GM11168 (cell line): ENCODE measurements around the gene SCO1.
"Not testable (repeated sequence)": the region's sequence is repeated elsewhere in the genome, so short reads cannot be mapped to it uniquely, and the experiment has no call there.

Experiments used
- in situ Hi-C: fragments of 300-500 bp; cut with MboI; formaldehyde crosslinking; loops from one replicate; pipeline ENCODE4 v1.12.0; 2022; ENCODE audit warnings: low sequenced_read_pairs; ENCODE audit not compliant: unreplicated experiment

SCO1 gene

GRCh38 chr17:10697092-10698081 is at the start of gene SCO1, which contains the start of gene ADPRM:
TSS of gene SCO1 (minus strand) at chr17:10697533. CDS start at chr17:10697507, 26 bp downstream.
TSS of gene ADPRM (plus strand) at chr17:10697594. CDS start at chr17:10704927, 7,333 bp downstream.
- in situ Hi-C loops: no loop called here

- in situ Hi-C loops: no loop called here
Measured at GRCh38 chr17:10745231-10745630, 47.9 kb upstream of the SCO1 start.

GRCh38 chr17:10744501-10745000 is 47.2 kb upstream of the SCO1 start:
- in situ Hi-C loops: no loop called here

- in situ Hi-C loops: no loop called here
Measured at GRCh38 chr17:10743316-10744009, 46.1 kb upstream of the SCO1 start.

- in situ Hi-C loops: no loop called here
Measured at GRCh38 chr17:10742431-10742830, 45.1 kb upstream of the SCO1 start.

GRCh38 chr17:10741416-10742135 is 44.2 kb upstream of the SCO1 start:
- in situ Hi-C loops: no loop called here

- in situ Hi-C loops: no loop called here
Measured at GRCh38 chr17:10739386-10739785, 42.1 kb upstream of the SCO1 start.

GRCh38 chr17:10738521-10739258 is 41.4 kb upstream of the SCO1 start:
- in situ Hi-C loops: no loop called here

GRCh38 chr17:10737736-10738135 is 40.4 kb upstream of the SCO1 start:
- in situ Hi-C loops: no loop called here

GRCh38 chr17:10737168-10737622 is 39.9 kb upstream of the SCO1 start:
- in situ Hi-C loops: no loop called here

GRCh38 chr17:10735821-10736220 is 38.5 kb upstream of the SCO1 start:
- in situ Hi-C loops: no loop called here

- in situ Hi-C loops: no loop called here
Measured at GRCh38 chr17:10735251-10735650, 37.9 kb upstream of the SCO1 start.

- in situ Hi-C loops: no loop called here
Measured at GRCh38 chr17:10733666-10734065, 36.3 kb upstream of the SCO1 start.

GRCh38 chr17:10732121-10732520 is 34.8 kb upstream of the SCO1 start:
- in situ Hi-C loops: not testable (repeated sequence)

- in situ Hi-C loops: no loop called here
Measured at GRCh38 chr17:10731408-10731879, 34.1 kb upstream of the SCO1 start.

GRCh38 chr17:10730247-10730646 is 32.9 kb upstream of the SCO1 start:
- in situ Hi-C loops: not testable (repeated sequence)

GRCh38 chr17:10729334-10730193 is 32.2 kb upstream of the SCO1 start, which contains the start of gene TMEM220:
TSS of gene TMEM220 (minus strand) at chr17:10730023. CDS start at chr17:10729851, 172 bp downstream.
- in situ Hi-C loops: no loop called here

- in situ Hi-C loops: no loop called here
Measured at GRCh38 chr17:10728331-10728892, 31.1 kb upstream of the SCO1 start.
